ENCODE results near the gene ITPR2.

Gene ITPR2

GRCh38 chr12:26287671-26288381, 545.2 kb downstream of the ITPR2 start:
- peak; percentile 80 to 87 for DNase-seq
- Histone ChIP-seq H3K4me1 (peaks cover 0 to 21% (median 18%) of the 10 kb centered on the region in 4 donors), H3K9me3 (no peaks in the 10 kb centered on the region), H3K27ac (peak overlapping the region; percentile 81 to 89), H3K27me3 (no peaks in the 10 kb centered on the region), H3K4me3 (no peak overlapping the region), H3K36me3 (no peaks in the 10 kb centered on the region)
- intact Hi-C loops (cut with DNase I; ENCODE audit: low total_unique reads): no loop called here
- TF ChIP-seq CTCF (IDR thresholded peaks at IDR 0.05): no peak

Data from tibial artery (tissue), 4 donors.